ENCODE data around the gene TXNRD2. TPM values are rescaled to one million over a fixed set of nuclear protein-coding genes. Genes with fewer than 3 reads are reported as not detected.
A peak's percentile ranks its signal among the peaks of the same experiment; 100 is the strongest.

The TXNRD2 gene
- total RNA-seq, 4 donors from 2014 or later: 8.0 to 11.3 (median 10.4) TPM

DNA sequence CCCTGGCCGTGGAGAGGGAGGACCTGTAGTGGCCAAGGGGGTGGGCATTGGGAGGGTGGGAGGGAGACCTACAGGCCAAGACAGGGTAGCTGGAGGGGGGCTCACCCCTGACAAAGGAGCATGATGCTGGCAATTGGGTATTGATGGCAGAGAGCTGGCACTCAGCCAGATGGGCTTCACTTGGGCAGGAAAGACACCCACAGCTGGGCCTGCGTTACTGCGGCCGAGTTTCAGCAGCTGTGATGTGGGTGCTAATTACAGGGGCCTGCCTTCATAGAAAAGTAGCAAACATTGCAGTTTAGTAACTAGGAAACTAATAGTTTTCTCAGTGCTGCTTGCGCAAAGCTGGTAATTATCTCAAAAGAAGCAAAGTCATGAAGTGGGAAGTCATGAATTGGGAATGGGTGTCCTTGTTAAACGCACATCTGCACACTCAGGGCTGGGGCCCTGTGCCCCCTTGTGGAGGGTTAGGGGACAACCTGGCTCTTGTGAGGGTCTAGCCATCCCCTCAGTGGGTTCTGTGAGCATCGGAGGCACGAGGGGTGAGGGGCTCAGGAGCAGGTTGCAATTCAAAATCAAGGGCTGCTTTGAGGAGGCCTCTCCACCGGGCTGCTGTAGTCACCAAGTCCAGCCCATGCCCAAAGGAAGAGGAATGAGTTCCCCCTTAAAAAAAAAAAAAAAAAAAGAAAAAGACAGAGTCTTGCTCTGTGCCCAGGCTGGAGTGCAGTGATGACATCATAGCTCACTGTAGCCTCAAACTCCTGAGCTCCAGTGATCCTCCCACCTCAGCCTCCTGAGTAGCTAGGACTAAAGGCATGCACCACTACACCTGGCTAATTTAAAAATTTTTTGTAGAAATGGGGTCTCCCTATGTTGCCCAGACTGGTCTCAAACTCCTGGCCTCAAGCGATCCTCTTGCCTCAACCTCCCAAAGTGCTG is 24.4 kb upstream of the TXNRD2 start:
- 70 to 82% methylated on average over 8 of the region's 10 CpGs for WGBS, 2 donors
- peaks cover 15 to 59% (median 16%) of the 10 kb centered on the region in 3 donors for H3K4me1 ChIP-seq
- H3K9me3 ChIP-seq: no peaks in the 10 kb centered on the region
- intact Hi-C loops (cut with DNase I): no loop called here
- no peaks in the 10 kb centered on the region for H3K27me3 ChIP-seq
- TF ChIP-seq CTCF (IDR thresholded peaks at IDR 0.05) (peak in 1 of 6 experiments; percentile 23), POLR2A (IDR thresholded peaks at IDR 0.05) (no peak)
- peaks cover 0 to 74% (median 27%) of the 10 kb centered on the region in 3 donors for H3K36me3 ChIP-seq
- no peak for DNase-seq
- H3K27ac ChIP-seq: no peak overlapping the region
- H3K4me3 ChIP-seq: no peak overlapping the region

- Histone ChIP-seq H3K36me3 (peaks cover 0 to 64% (median 27%) of the 10 kb centered on the region in 3 donors), H3K27me3 (no peaks in the 10 kb centered on the region), H3K9me3 (no peaks in the 10 kb centered on the region), H3K4me3 (no peak overlapping the region), H3K4me1 (peaks cover 17 to 61% (median 20%) of the 10 kb centered on the region in 3 donors), H3K27ac (no peak overlapping the region)
- WGBS, 2 donors: 82 to 100% methylated on average over 3 to 9 of the region's 15 CpGs
- TF ChIP-seq POLR2A (IDR thresholded peaks at IDR 0.05) (no peak), CTCF (IDR thresholded peaks at IDR 0.05) (no peak)
- intact Hi-C loops (cut with DNase I): loop anchor here (5.0 kb wide), 1 partner anchor 57 kb away; the partner anchor contains the start of gene TANGO2
- no peak for DNase-seq
Observed at GRCh38 chr22:19964701-19965386, 23.2 kb upstream of the TXNRD2 start.

GRCh38 chr22:19963863-19964642 is 22.4 kb upstream of the TXNRD2 start:
- H3K27ac ChIP-seq: peak overlapping the region in 3 of 4 donors; percentile 84 to 93 (median 93)

More at GRCh38 chr22:19963863-19964642, 22.4 kb upstream of the TXNRD2 start:
- DNase-seq: no peak
- no peaks in the 10 kb centered on the region for H3K27me3 ChIP-seq
- no peak for TF ChIP-seq POLR2A (IDR thresholded peaks at IDR 0.05)
- TF ChIP-seq CTCF (IDR thresholded peaks at IDR 0.05): no peak
- intact Hi-C loops (cut with DNase I): loop anchor here (5.0 kb wide), 1 partner anchor 58 kb away; the partner anchor contains the start of gene TANGO2
- H3K36me3 ChIP-seq: peaks cover 0 to 57% (median 27%) of the 10 kb centered on the region in 3 donors
- H3K4me3 ChIP-seq: peak overlapping the region; percentile 38 to 62 (median 41)
- peaks cover 23 to 69% (median 28%) of the 10 kb centered on the region in 3 donors for H3K4me1 ChIP-seq
- no peaks in the 10 kb centered on the region for H3K9me3 ChIP-seq
- 63 to 79% methylated on average over 9 to 10 of the region's 12 CpGs for WGBS, 2 donors
